GM12864 (cell line): Measurements from ENCODE around the gene DCD.

Experiments used
- DNase-seq: peaks from one replicate; pipeline ENCODE4 v3.0.0-alpha.2; 2011; ENCODE audit warnings: low read depth
- H3K4me3 ChIP-seq: 2 replicates; pipeline ENCODE4 v1.5.1; 2011; ENCODE audit warnings: mild to moderate bottlenecking, low read depth, low read length, control low read depth
- TF ChIP-seq, protein P1 (sequence below): IDR thresholded peaks from 2 replicates; pipeline ENCODE4 v1.5.1; 2011; ENCODE audit warnings: low read depth, mild to moderate bottlenecking, moderate library complexity, low read length, control low read depth, inconsistent platforms; ENCODE audit errors: missing control alignments

The DCD gene

DNA sequence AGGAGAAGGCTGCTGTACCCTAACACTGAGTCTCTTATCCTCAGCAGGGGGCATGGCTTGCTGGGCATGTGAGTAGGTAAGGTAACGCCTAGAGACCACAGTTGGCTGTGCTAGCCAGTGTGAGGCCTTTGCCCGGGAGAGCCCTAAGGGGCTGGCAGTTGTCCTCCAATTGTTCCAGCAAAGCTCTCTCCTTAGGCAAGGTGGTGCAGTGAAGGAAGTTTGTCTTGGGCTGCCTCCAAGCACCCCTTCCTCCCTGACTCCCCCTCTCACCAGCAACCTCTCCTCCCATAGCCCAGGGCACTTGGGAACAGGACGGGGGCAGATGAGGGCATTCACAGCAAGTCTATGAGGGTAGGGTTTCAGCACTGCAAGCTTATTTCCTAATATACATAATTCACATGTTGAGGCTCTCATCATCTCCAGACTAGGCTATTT is 36.4 kb downstream of the DCD start:
- DNase-seq, result no peak
- no peak overlapping the region for H3K4me3 ChIP-seq
- TF ChIP-seq, protein P1, sequence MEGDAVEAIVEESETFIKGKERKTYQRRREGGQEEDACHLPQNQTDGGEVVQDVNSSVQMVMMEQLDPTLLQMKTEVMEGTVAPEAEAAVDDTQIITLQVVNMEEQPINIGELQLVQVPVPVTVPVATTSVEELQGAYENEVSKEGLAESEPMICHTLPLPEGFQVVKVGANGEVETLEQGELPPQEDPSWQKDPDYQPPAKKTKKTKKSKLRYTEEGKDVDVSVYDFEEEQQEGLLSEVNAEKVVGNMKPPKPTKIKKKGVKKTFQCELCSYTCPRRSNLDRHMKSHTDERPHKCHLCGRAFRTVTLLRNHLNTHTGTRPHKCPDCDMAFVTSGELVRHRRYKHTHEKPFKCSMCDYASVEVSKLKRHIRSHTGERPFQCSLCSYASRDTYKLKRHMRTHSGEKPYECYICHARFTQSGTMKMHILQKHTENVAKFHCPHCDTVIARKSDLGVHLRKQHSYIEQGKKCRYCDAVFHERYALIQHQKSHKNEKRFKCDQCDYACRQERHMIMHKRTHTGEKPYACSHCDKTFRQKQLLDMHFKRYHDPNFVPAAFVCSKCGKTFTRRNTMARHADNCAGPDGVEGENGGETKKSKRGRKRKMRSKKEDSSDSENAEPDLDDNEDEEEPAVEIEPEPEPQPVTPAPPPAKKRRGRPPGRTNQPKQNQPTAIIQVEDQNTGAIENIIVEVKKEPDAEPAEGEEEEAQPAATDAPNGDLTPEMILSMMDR, result no peak

DNA sequence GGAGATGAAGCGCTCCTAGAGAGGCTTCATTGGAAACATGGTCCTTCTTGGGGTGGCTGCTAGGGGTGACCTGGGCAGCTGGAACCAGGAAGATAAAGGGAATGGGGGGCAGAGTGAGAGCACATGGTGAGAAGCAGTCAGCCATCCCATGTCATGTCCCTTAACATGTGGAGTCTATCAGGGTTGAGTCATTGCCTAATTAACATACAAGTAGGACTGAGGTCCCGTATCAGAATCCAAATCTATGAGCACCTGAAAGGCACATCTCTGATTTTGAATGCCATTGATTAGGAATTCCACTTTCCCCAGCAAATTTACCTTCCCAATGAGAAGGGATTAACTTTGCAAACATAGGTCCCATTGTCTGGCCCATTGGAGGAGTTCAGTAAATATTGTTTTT is 39.4 kb downstream of the DCD start:
- TF ChIP-seq, protein P1, result no peak
- no peak overlapping the region for H3K4me3 ChIP-seq
- no peak for DNase-seq

GRCh38 chr12:54608156-54608555 is 40.0 kb downstream of the DCD start:
- TF ChIP-seq, protein P1, result no peak
- no peak overlapping the region for H3K4me3 ChIP-seq
- no peak for DNase-seq

GRCh38 chr12:54606556-54606955 is 41.6 kb downstream of the DCD start:
- no peak overlapping the region for H3K4me3 ChIP-seq
- DNase-seq, result no peak
- TF ChIP-seq, protein P1, result no peak

DNA sequence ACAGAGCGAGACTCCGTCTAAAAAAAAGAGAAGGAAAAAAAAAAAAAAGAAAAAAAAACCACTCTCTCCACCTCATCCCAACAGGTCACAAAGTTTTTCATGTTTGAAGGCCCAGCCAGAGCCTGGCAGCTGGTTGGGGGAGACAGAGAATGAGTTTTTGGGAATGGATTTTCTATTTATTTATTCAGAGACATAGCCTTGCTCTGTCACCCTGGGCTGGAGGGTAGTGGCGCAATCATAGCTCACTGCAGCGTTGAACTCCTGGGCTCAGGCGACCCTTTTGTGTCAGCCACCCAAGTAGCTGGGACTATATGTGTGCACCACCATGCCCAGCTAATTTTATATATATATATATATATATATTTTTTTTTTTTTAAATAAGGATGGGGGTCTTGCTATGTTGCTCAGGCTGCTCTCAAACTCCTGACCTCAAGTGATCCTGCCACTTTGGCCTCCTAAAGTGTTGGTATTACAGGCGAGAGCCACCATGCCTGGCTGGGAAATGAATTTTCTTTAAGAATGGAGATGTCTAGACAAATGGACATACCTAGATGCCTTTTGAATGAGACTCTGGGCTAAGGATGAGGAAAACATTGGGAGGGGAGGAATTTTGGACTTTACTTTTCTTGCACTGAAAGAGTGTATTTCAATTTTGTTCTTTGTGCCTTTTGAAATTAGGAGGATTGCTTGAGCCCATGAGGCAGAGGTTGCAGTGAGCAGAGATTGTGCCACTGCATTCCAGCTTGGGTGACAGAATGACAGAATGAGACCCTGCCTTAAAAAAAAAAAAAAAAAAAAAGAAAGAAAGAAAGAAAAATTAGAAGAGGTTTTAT is 42.8 kb downstream of the DCD start:
- TF ChIP-seq, protein P1, result no peak
- no peak overlapping the region for H3K4me3 ChIP-seq
- no peak for DNase-seq

DNA sequence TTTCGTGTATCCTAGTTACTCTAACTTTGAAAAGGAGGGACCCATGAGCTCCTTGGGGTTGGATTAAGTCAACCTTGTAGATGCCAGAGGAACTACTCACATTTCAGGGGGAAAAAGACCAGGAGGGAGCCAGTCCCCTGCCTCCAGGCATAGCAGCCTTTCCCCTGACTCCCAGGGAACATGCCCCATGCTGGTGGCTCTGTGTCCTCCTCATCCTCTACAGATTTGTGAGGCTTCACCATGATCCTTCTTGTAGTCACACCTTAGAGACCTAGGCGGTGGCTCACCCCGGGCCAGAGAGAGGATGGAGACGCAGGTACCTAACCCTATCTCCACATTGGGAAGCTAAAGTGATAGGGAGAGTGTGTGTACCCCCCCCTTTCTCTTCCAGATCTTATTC is 43.7 kb downstream of the DCD start:
- TF ChIP-seq, protein P1, result no peak
- DNase-seq, result no peak
- no peak overlapping the region for H3K4me3 ChIP-seq

- no peak overlapping the region for H3K4me3 ChIP-seq
- DNase-seq, result no peak
- TF ChIP-seq, protein P1, result no peak
These were observed 44.3 kb downstream of the DCD start for GRCh38 chr12:54603872-54604271.
